Kidney (tissue), 14 donors: ENCODE data around the gene ARHGDIA. TPM values are rescaled to one million over a fixed set of nuclear protein-coding genes. Genes with fewer than 3 reads are reported as not detected.

Experiments
- DNase-seq, 5 donors: peaks; one replicate each; pipeline ENCODE4 v3.0.0-alpha.2; 2013 to 2020
- FAIRE-seq: peaks from 2 replicates; lab custom pipeline; 2012; peaks lifted over from hg19 to GRCh38; lab: Jason Lieb, UNC
- H3K27ac ChIP-seq, 2 donors: one replicate each; pipeline ENCODE4 v1.7.0; 2013; ENCODE audit warnings: low read depth in 2 of 2, low read length in 2 of 2, inconsistent platforms in 1 of 2
- H3K27me3 ChIP-seq: one replicate; pipeline ENCODE4 v1.7.1; 2013; ENCODE audit warnings: low read length, inconsistent platforms; ENCODE audit not compliant: control insufficient read depth, insufficient read depth
- H3K36me3 ChIP-seq, 3 donors: one replicate each; pipeline versions ENCODE4 v1.7.0 to v1.7.1; 2013; ENCODE audit warnings: low read length in 3 of 3, control low read depth in 1 of 3, inconsistent platforms in 1 of 3; ENCODE audit not compliant: insufficient read depth in 3 of 3, control insufficient read depth in 2 of 3
- H3K4me1 ChIP-seq, 3 donors: one replicate each; pipeline versions ENCODE4 v1.7.0 to v1.7.1; 2013; ENCODE audit warnings: low read length in 3 of 3, inconsistent platforms in 1 of 3, low read depth in 1 of 3; ENCODE audit not compliant: control insufficient read depth in 2 of 3, insufficient read depth in 2 of 3
- H3K4me3 ChIP-seq, 3 donors: one replicate each; pipeline versions ENCODE4 v1.7.0 to v1.8.1; 2013; ENCODE audit warnings: low read length in 3 of 3, control low read depth in 1 of 3, inconsistent platforms in 1 of 3
- H3K9ac ChIP-seq, 3 donors: one replicate each; pipeline versions ENCODE4 v1.7.0 to v1.7.1; 2013; ENCODE audit warnings: low read length in 3 of 3, control low read depth in 1 of 3, inconsistent platforms in 1 of 3
- H3K9me3 ChIP-seq, 3 donors: one replicate each; pipeline versions ENCODE4 v1.7.0 to v1.7.1; 2013; ENCODE audit warnings: low read length in 3 of 3, control low read depth in 1 of 3, inconsistent platforms in 1 of 3; ENCODE audit not compliant: control insufficient read depth in 2 of 3, insufficient read depth in 1 of 3
- CTCF ChIP-seq: IDR thresholded peaks from 3 replicates; pipeline ENCODE4 v1.5.1; 2012; ENCODE audit warnings: mild to moderate bottlenecking, moderate library complexity, borderline replicate concordance; ENCODE audit not compliant: insufficient read depth; ENCODE audit errors: extremely low read depth
- intact Hi-C: fragments of 100-400 bp; cut with DNase I; formaldehyde crosslinking; loops from one replicate; pipeline ENCODE4 v1.11.1; 2022
- polyA plus RNA-seq: library from polyadenylated mRNA; stranded (reverse); fragments of 350-450 nt; fragmentation: Illumina TruSeq; extraction: RNeasy Lipid Tissue Mini Kit (QIAGEN cat#74804); gene quantifications from one replicate; pipeline ENCODE4 v1.2.3, GENCODE V29; 2014; ENCODE audit warnings: low read depth, low replicate concordance; ENCODE audit not compliant: insufficient read depth
- total RNA-seq: library from RNA; stranded (reverse); fragmentation: NEBNext Ultra II Directional; extraction: Animal tissue kit (Norgen Biotek cat#: 25700); gene quantifications from one replicate; pipeline ENCODE4 v1.2.1, GENCODE V29; 2021
- donor health status: control.
- donor health status: control.
- donor health status: control.
- donor health status: control.
- donor health status: control.
- donor health status: DM: yes; HTN: yes; CAD: no.
- donor health status: Normal renal cell carcinoma (clear cell type).

ARHGDIA gene
- total and polyA plus RNA-seq, 2 donors from 2014 or later = 424 to 453 TPM

GRCh38 chr17:81829858-81830257 is 41.3 kb downstream of the ARHGDIA start:
- no peak for TF ChIP-seq CTCF

GRCh38 chr17:81828656-81829055 is 42.5 kb downstream of the ARHGDIA start:
- intact Hi-C loops = no loop called here
- no peak overlapping the region for H3K4me3 ChIP-seq
- no peak overlapping the region for H3K27ac ChIP-seq
- H3K9me3 ChIP-seq = no peaks in the 10 kb centered on the region
- TF ChIP-seq CTCF = no peak
- H3K9ac ChIP-seq = no peak overlapping the region
- DNase-seq (no peak), FAIRE-seq (no peak)
- H3K36me3 ChIP-seq = no peaks in the 10 kb centered on the region
- H3K27me3 ChIP-seq = no peaks in the 10 kb centered on the region
- peaks cover 0 to 17% (median 4%) of the 10 kb centered on the region in 3 donors for H3K4me1 ChIP-seq

More at GRCh38 chr17:81829858-81830257, 41.3 kb downstream of the ARHGDIA start:
- Histone ChIP-seq H3K36me3 (no peaks in the 10 kb centered on the region), H3K4me1 (peaks cover 0 to 19% (median 4%) of the 10 kb centered on the region in 3 donors), H3K27me3 (no peaks in the 10 kb centered on the region), H3K4me3 (no peak overlapping the region), H3K9ac (no peak overlapping the region), H3K27ac (no peak overlapping the region), H3K9me3 (no peaks in the 10 kb centered on the region)
- DNase-seq (no peak), FAIRE-seq (no peak)
- intact Hi-C loops = no loop called here

- Histone ChIP-seq H3K4me1 (peaks cover 0 to 20% (median 0%) of the 10 kb centered on the region in 3 donors), H3K36me3 (no peaks in the 10 kb centered on the region), H3K27ac (no peak overlapping the region), H3K9ac (no peak overlapping the region), H3K9me3 (no peaks in the 10 kb centered on the region), H3K4me3 (no peak overlapping the region), H3K27me3 (no peaks in the 10 kb centered on the region)
- no peak for TF ChIP-seq CTCF
- FAIRE-seq (no peak), DNase-seq (no peak)
- intact Hi-C loops = no loop called here
These were observed 45.2 kb downstream of the ARHGDIA start for GRCh38 chr17:81825841-81826466.
